Activated CD4-positive, alpha-beta T cell treated with anti-CD3 and anti-CD28 coated beads for 24 hours (primary cell): Measurements from ENCODE around the gene SH3RF3.

ENCODE experiments used
- DNase-seq, 2 donors: peaks; one replicate each; pipeline ENCODE4 v3.0.0-alpha.2; 2020; ENCODE audit warnings: low read depth in 2 of 2

Gene SH3RF3

GRCh38 chr2:109336296-109336695, 207.3 kb downstream of the SH3RF3 start:
- no peak for DNase-seq

GRCh38 chr2:109337221-109337620, 208.2 kb downstream of the SH3RF3 start:
- DNase-seq = no peak

GRCh38 chr2:109339519-109339966, 210.5 kb downstream of the SH3RF3 start:
- DNase-seq = no peak

- no peak for DNase-seq
Measured at GRCh38 chr2:109340381-109340780, 211.4 kb downstream of the SH3RF3 start.

- no peak for DNase-seq
Measured at GRCh38 chr2:109341355-109342255, 212.6 kb downstream of the SH3RF3 start.

GRCh38 chr2:109342256-109342850, 213.3 kb downstream of the SH3RF3 start:
- no peak for DNase-seq

GRCh38 chr2:109342930-109343329, 213.9 kb downstream of the SH3RF3 start:
- no peak for DNase-seq

- no peak for DNase-seq
Measured at GRCh38 chr2:109343460-109343859, 214.5 kb downstream of the SH3RF3 start.

GRCh38 chr2:109344270-109344805, 215.3 kb downstream of the SH3RF3 start:
- no peak for DNase-seq

GRCh38 chr2:109345091-109345490, 216.1 kb downstream of the SH3RF3 start:
- no peak for DNase-seq

GRCh38 chr2:109345653-109346480, 216.9 kb downstream of the SH3RF3 start:
- DNase-seq = no peak

- no peak for DNase-seq
Measured at GRCh38 chr2:109346601-109347228, 217.7 kb downstream of the SH3RF3 start.

GRCh38 chr2:109347626-109348025, 218.6 kb downstream of the SH3RF3 start:
- no peak for DNase-seq

- no peak for DNase-seq
Measured at GRCh38 chr2:109348190-109348589, 219.2 kb downstream of the SH3RF3 start.

GRCh38 chr2:109348671-109349502, 219.9 kb downstream of the SH3RF3 start:
- DNase-seq = no peak

GRCh38 chr2:109349503-109350465, 220.8 kb downstream of the SH3RF3 start:
- no peak for DNase-seq

- DNase-seq = no peak
Measured at GRCh38 chr2:109350526-109350925, 221.5 kb downstream of the SH3RF3 start.

- DNase-seq = no peak
Measured at GRCh38 chr2:109351164-109351756, 222.3 kb downstream of the SH3RF3 start.
